ENCODE results near the gene SMAD6. TPM values are rescaled to one million over a fixed set of nuclear protein-coding genes. Genes with fewer than 3 reads are reported as not detected.

The SMAD6 gene
- total and polyA plus RNA-seq, 7 donors, result 0.52 to 5.5 (median 3.0) TPM

- Histone ChIP-seq H3K36me3 (ENCODE audit: insufficient read depth in 1 of 2, low read depth in 1 of 2) (no peaks in the 10 kb centered on the region), H3K27me3 (ENCODE audit: insufficient read depth in 3 of 3, low read length in 2 of 3) (no peaks in the 10 kb centered on the region), H3K27ac (no peak overlapping the region), H3K4me3 (no peak overlapping the region), H3K9me3 (peaks cover 6% of the 10 kb centered on the region), H3K4me1 (peaks cover 9% of the 10 kb centered on the region)
- ATAC-seq, result no peak
- intact Hi-C loops (cut with DNase I), result no loop called here
- TF ChIP-seq CTCF (IDR thresholded peaks at IDR 0.05), result no peak
- 64 to 80% (median 78%) methylated on average over 3 of the region's 3 CpGs for WGBS, 3 donors
- no peak for DNase-seq
These were observed 56.8 kb downstream of the SMAD6 start for GRCh38 chr15:66758844-66759243.

GRCh38 chr15:66760097-66760967 lies 58.3 kb downstream of the SMAD6 start:
- Histone ChIP-seq H3K9me3 (peaks cover under 1% of the 10 kb centered on the region), H3K27me3 (ENCODE audit: insufficient read depth in 3 of 3, low read length in 2 of 3) (no peaks in the 10 kb centered on the region), H3K27ac (peak overlapping the region; percentile 20), H3K4me1 (peaks cover 12% of the 10 kb centered on the region), H3K36me3 (ENCODE audit: insufficient read depth in 1 of 2, low read depth in 1 of 2) (no peaks in the 10 kb centered on the region), H3K4me3 (no peak overlapping the region)
- TF ChIP-seq CTCF (IDR thresholded peaks at IDR 0.05), result no peak
- DNase-seq (peak in 1 of 2 donors; percentile 18), ATAC-seq (no peak)
- 88 to 91% (median 89%) methylated on average over 16 of the region's 16 CpGs for WGBS, 3 donors
- intact Hi-C loops (cut with DNase I), result no loop called here

GRCh38 chr15:66760968-66761725 lies 59.1 kb downstream of the SMAD6 start:
- H3K9me3 ChIP-seq, result no peaks in the 10 kb centered on the region
- no peak for TF ChIP-seq CTCF (IDR thresholded peaks at IDR 0.05)
- peak in 1 of 4 donors; percentile 19 for ATAC-seq
- H3K4me1 ChIP-seq, result peaks cover 12% of the 10 kb centered on the region
- H3K27ac ChIP-seq, result peak overlapping the region; percentile 20
- H3K4me3 ChIP-seq, result no peak overlapping the region
- no peaks in the 10 kb centered on the region for H3K36me3 ChIP-seq (ENCODE audit: insufficient read depth in 1 of 2, low read depth in 1 of 2)
- H3K27me3 ChIP-seq (ENCODE audit: insufficient read depth in 3 of 3, low read length in 2 of 3), result no peaks in the 10 kb centered on the region
- peak in 1 of 2 donors; percentile 17 for DNase-seq
- 70 to 75% (median 73%) methylated on average over 16 of the region's 16 CpGs for WGBS, 3 donors
- intact Hi-C loops (cut with DNase I), result no loop called here

GRCh38 chr15:66761726-66762595 lies 59.9 kb downstream of the SMAD6 start:
- ATAC-seq, result no peak
- H3K36me3 ChIP-seq (ENCODE audit: insufficient read depth in 1 of 2, low read depth in 1 of 2), result no peaks in the 10 kb centered on the region
- no peak overlapping the region for H3K27ac ChIP-seq
- peak in 1 of 2 donors; percentile 8 for DNase-seq
- no peaks in the 10 kb centered on the region for H3K9me3 ChIP-seq
- peaks cover 12% of the 10 kb centered on the region for H3K4me1 ChIP-seq
- intact Hi-C loops (cut with DNase I), result no loop called here
- TF ChIP-seq CTCF (IDR thresholded peaks at IDR 0.05), result no peak
- no peak overlapping the region for H3K4me3 ChIP-seq
- WGBS, 3 donors, result 82 to 87% (median 84%) methylated on average over 17 of the region's 17 CpGs
- no peaks in the 10 kb centered on the region for H3K27me3 ChIP-seq (ENCODE audit: insufficient read depth in 3 of 3, low read length in 2 of 3)

Data from psoas muscle (tissue), 8 donors.